ENCODE data around the gene LATS2. TPM values are rescaled to one million over a fixed set of nuclear protein-coding genes. Genes with fewer than 3 reads are reported as not detected.

Gene LATS2
- total RNA-seq (2021; fragmentation: NEBNext Ultra II Directional; extraction: Animal tissue kit (Norgen Biotek cat#: 25700)) (26.2 and 26.5 TPM in 2 replicates), polyA plus RNA-seq (2011; rRNA removed) (8.3 and 10.8 TPM in 2 replicates), polyA minus RNA-seq (2011; rRNA and poly(A)+ RNA removed) (11.9 and 13.9 TPM in 2 replicates)
- 10.7 TPM for polyA plus RNA-seq (2011; cell fraction: cytosol; rRNA removed)
- 17.0 TPM for polyA plus RNA-seq (2011; cell fraction: nucleus; rRNA removed)
- polyA plus RNA-seq (2012, experiment 1 of 2), result 10.4 to 14.1 TPM (median 13.4 TPM) in 4 replicates
- 4.8 TPM for polyA plus RNA-seq (2012, experiment 2 of 2)
- 8.5 TPM for polyA plus RNA-seq (2013, experiment 1 of 2)
- polyA plus RNA-seq (2013, experiment 2 of 2), result 8.7 TPM
- 15.9 TPM for polyA minus RNA-seq (2011; cell fraction: cytosol; rRNA and poly(A)+ RNA removed)
- polyA minus RNA-seq (2011; cell fraction: nucleus; rRNA and poly(A)+ RNA removed), result 15.9 TPM
- long read RNA-seq, experiment 1, full-length matches to known transcripts, result 1 of 17 reads
- long read RNA-seq, experiment 1, partial matches to known transcripts, result 5 of 17 reads
- long read RNA-seq, experiment 1, other reads (novel, unspliced or antisense), result 11 of 17 reads
- long read RNA-seq, experiment 2, partial matches to known transcripts, result 0 of 6 reads
- long read RNA-seq, experiment 2, other reads (novel, unspliced or antisense), result 6 of 6 reads

DNA sequence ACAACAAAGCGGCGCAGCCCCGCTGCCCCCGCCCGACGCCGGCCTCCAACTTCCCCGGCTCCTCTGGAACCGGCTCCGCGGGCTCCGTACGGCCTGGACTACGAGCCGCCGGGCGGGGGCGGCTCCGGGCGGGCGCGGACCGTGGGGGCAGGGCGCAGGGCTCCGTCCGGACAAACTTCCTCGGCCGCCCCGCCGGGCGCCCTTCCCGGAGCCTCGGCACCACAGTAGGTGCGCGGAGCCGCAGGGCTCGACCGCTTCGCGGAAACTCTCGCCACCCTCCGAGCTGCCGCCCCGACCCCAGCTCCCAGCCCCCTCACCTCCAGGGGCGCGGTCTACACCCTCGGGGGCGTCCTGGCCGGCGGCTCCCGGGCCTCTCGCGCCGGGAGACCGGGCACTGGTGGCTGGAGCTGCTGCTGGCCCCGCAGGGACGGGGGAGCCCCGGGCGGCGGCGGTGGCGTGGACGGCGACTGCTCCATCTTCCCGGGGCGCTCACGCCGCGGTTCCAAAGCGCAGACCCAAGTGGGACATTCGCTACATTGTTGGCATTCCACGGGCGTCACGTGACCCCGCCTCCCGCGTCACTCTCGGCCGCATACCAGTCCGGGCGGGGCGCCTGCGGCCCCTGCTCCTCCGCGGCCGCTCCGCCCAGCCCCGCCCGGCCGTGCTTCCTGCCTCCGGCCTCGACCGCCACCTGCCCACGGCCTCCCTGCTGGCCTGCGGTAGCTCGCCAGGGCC is at the start of gene LATS2:
Gene LATS2 (minus strand): TSS at position 558 of the 735 bp plus-strand sequence. CDS start 15,560 bp downstream, outside the sequence.
- CTCF ChIA-PET (ENCODE audit: partially characterized antibody), result interaction anchor here (0.6 to 1.2 kb wide), 3 partner anchors 17 to 38 kb away, joined by 3 to 5 read pairs (median 3); no protein-coding TSS in a partner anchor
- peaks cover 7 to 41% of the 10 kb centered on the region in 2 experiments for H3K79me2 ChIP-seq (ENCODE audit: control insufficient read depth in 1 of 2, insufficient read depth in 2 of 2, low read length in 2 of 2)
- H2BK20ac ChIP-seq (ENCODE audit: low read length), result 0 out of 2 replicates have a peak within 1 kb of the TSS, but pooled peaks have one; percentile 48
- no peaks in the 10 kb centered on the region for H3K36me3 ChIP-seq (ENCODE audit: control insufficient read depth in 2 of 4, insufficient read depth in 4 of 4, low read length in 3 of 4)
- H4K8ac ChIP-seq (ENCODE audit: extremely low read depth, insufficient read depth, low read length), result peak within 1 kb of the TSS; percentile 96; the same call in 1 of the 2 replicates
- no peak within 1 kb of the TSS; the same call in none of the 2 replicates for H2BK12ac ChIP-seq (ENCODE audit: low read depth, low read length)
- no peaks in the 10 kb centered on the region for H3K27me3 ChIP-seq (replicated peaks in 1 of 4; ENCODE audit: control insufficient read depth in 3 of 4, extremely low read depth in 1 of 4, insufficient read depth in 3 of 4, low read length in 3 of 4)
- POLR2A ChIA-PET (ENCODE audit: partially characterized antibody), result interaction anchor here (0.6 to 4.9 kb wide), 31 partner anchors 9 to 414 kb away, joined by 3 to 45 read pairs (median 4); partner anchors contain the start of genes MRPL57 and SKA3
- peaks cover 0 to 5% (median 5%) of the 10 kb centered on the region in 4 experiments; a peak in 3 of 7 replicates for H3K4me1 ChIP-seq (replicated peaks in 1 of 4; ENCODE audit: control insufficient read depth in 3 of 4, insufficient read depth in 4 of 4, low read length in 3 of 4)
- H3K23ac ChIP-seq (ENCODE audit: insufficient read length), result no peak within 1 kb of the TSS
- H3K18ac ChIP-seq (ENCODE audit: extremely low read depth, low read length), result peak within 1 kb of the TSS; percentile 90
- peaks cover 4% of the 10 kb centered on the region; the same call in 1 of the 2 replicates for H3K79me1 ChIP-seq (ENCODE audit: low read depth, low read length)
- H2AFZ ChIP-seq (ENCODE audit: low read length), result no peak within 1 kb of the TSS
- H2AK5ac ChIP-seq (ENCODE audit: low read depth, low read length), result no peak within 1 kb of the TSS; the same call in 1 of the 2 replicates
- H3K14ac ChIP-seq (ENCODE audit: insufficient read length), result no peak within 1 kb of the TSS
- H3K27ac ChIP-seq (ENCODE audit: low read depth, low read length), result peak within 1 kb of the TSS; percentile 97
- H2BK5ac ChIP-seq (ENCODE audit: low read depth, low read length), result peak within 1 kb of the TSS; percentile 83; the same call in 1 of the 2 replicates
- H3K4ac ChIP-seq (replicated peaks; ENCODE audit: insufficient read length, low read depth, low read length), result peak within 1 kb of the TSS; percentile 53
- 0 out of 2 replicates have a peak within 1 kb of the TSS, but pooled peaks have one; percentile 31 for H2BK15ac ChIP-seq (ENCODE audit: low read length)
- peak within 1 kb of the TSS; percentile 83 to 97 (median 88) for H3K4me3 ChIP-seq (ENCODE audit: extremely low read depth in 1 of 4, insufficient read depth in 2 of 4, low read depth in 3 of 4, low read length in 4 of 4)
- H4K20me1 ChIP-seq (replicated peaks in 1 of 2; ENCODE audit: control insufficient read depth in 1 of 2, insufficient read depth in 2 of 2, low read length in 2 of 2), result peaks cover 10 to 23% of the 10 kb centered on the region in 2 experiments
- H3K9me3 ChIP-seq (ENCODE audit: insufficient read depth in 2 of 2, low read depth in 1 of 2, low read length in 1 of 2), result no peaks in the 10 kb centered on the region
- H4K91ac ChIP-seq (replicated peaks; ENCODE audit: insufficient read length, low read length), result no peak within 1 kb of the TSS
- peak within 1 kb of the TSS; percentile 75 to 88 for H3K4me2 ChIP-seq (ENCODE audit: insufficient read depth in 1 of 2, low read depth in 2 of 2, low read length in 2 of 2)
- WGBS, 2 experiments (ENCODE audit: extremely low coverage in 1 of 2, insufficient coverage in 1 of 2, insufficient read length in 1 of 2, insufficient replicate concordance in 2 of 2, low coverage in 1 of 2, low lambda C conversion rate in 2 of 2, missing lambda C conversion rate in 1 of 2), result 2% methylated on average over 38 of the region's 96 CpGs; no CpG with 5 or more reads in 1 of the 2 experiments
- H3K23me2 ChIP-seq (ENCODE audit: low read depth, low read length), result peaks cover 4% of the 10 kb centered on the region; the same call in 1 of the 2 replicates
- H3K56ac ChIP-seq (replicated peaks; ENCODE audit: insufficient read length, low read depth, low read length), result peak within 1 kb of the TSS; percentile 79
- H2BK120ac ChIP-seq (replicated peaks; ENCODE audit: low read depth, low read length), result no peak within 1 kb of the TSS
- no peak for FAIRE-seq
- DNase-seq (ENCODE audit: low read depth in 1 of 2, low spot score in 2 of 2), result peak; percentile 80 to 96
- peak within 1 kb of the TSS; percentile 88 for H4K5ac ChIP-seq (ENCODE audit: insufficient read length, low read depth, low read length)
- peak within 1 kb of the TSS; percentile 89 to 100 (median 91) for H3K9ac ChIP-seq (replicated peaks in 1 of 4; ENCODE audit: extremely low read depth in 1 of 4, low read depth in 3 of 4, low read length in 3 of 4)
- peak; percentile 95 for TF ChIP-seq TAF1 (IDR thresholded peaks at IDR 0.05; ENCODE audit: low read depth, low read length)
- TF ChIP-seq KDM5A (IDR thresholded peaks at IDR 0.05; ENCODE audit: low read length), result no peak
- 0 out of 4 replicates have a peak, but pooled peaks of 1 of the 2 experiments have one; percentile 45 for TF ChIP-seq SIN3A (conservative IDR thresholded peaks at IDR 0.05 in 1 of 2, IDR thresholded peaks at IDR 0.05 in 1 of 2; ENCODE audit: low read depth in 1 of 2, low read length in 2 of 2)
- TF ChIP-seq ASH2L (IDR thresholded peaks at IDR 0.05; ENCODE audit: low read length), result peak; percentile 86
- no peak for TF ChIP-seq SP2 (IDR thresholded peaks at IDR 0.05; ENCODE audit: low read length)
- TF ChIP-seq NANOG (IDR thresholded peaks at IDR 0.05; ENCODE audit: insufficient read depth, low read depth, low read length, poor library complexity, severe bottlenecking), result peak; percentile 18
- TF ChIP-seq SP4 (IDR thresholded peaks at IDR 0.05; ENCODE audit: low read length), result no peak
- no peak for TF ChIP-seq GABPA (IDR thresholded peaks at IDR 0.05; ENCODE audit: borderline replicate concordance, insufficient read depth, low read length)
